Measurements from ENCODE around the gene ZFP36L1.

The ZFP36L1 gene

GRCh38 chr14:68757618-68758081, 35.2 kb downstream of the ZFP36L1 start:
- Histone ChIP-seq H3K27ac (no peak overlapping the region), H3K27me3 (replicated peaks) (no peaks in the 10 kb centered on the region), H3K4me3 (ENCODE audit: low read depth, low read length) (no peak overlapping the region), H3K36me3 (replicated peaks) (no peaks in the 10 kb centered on the region)
- in situ Hi-C loops (cut with HindIII; ENCODE audit: low pct_ligation_motif_present, low sequenced_read_pairs): no loop called here
- DNase-seq: no peak
- no peak for TF ChIP-seq CTCF (IDR thresholded peaks at IDR 0.05; ENCODE audit: low read depth, low read length, missing control alignments)

- Histone ChIP-seq H3K27me3 (replicated peaks) (no peaks in the 10 kb centered on the region), H3K27ac (no peak overlapping the region), H3K36me3 (replicated peaks) (no peaks in the 10 kb centered on the region), H3K4me3 (ENCODE audit: low read depth, low read length) (no peak overlapping the region)
- DNase-seq: no peak
- TF ChIP-seq CTCF (IDR thresholded peaks at IDR 0.05; ENCODE audit: low read depth, low read length, missing control alignments): no peak
- in situ Hi-C loops (cut with HindIII; ENCODE audit: low pct_ligation_motif_present, low sequenced_read_pairs): no loop called here
Observed at GRCh38 chr14:68756734-68757133, 36.1 kb downstream of the ZFP36L1 start.

- Histone ChIP-seq H3K36me3 (replicated peaks) (no peaks in the 10 kb centered on the region), H3K27ac (no peak overlapping the region), H3K27me3 (replicated peaks) (no peaks in the 10 kb centered on the region), H3K4me3 (ENCODE audit: low read depth, low read length) (no peak overlapping the region)
- no peak for TF ChIP-seq CTCF (IDR thresholded peaks at IDR 0.05; ENCODE audit: low read depth, low read length, missing control alignments)
- no peak for DNase-seq
- in situ Hi-C loops (cut with HindIII; ENCODE audit: low pct_ligation_motif_present, low sequenced_read_pairs): no loop called here
Observed at GRCh38 chr14:68756000-68756481, 36.8 kb downstream of the ZFP36L1 start.

GRCh38 chr14:68755016-68755353, 37.9 kb downstream of the ZFP36L1 start:
- no peaks in the 10 kb centered on the region for H3K36me3 ChIP-seq (replicated peaks)
- H3K27ac ChIP-seq: no peak overlapping the region
- in situ Hi-C loops (cut with HindIII; ENCODE audit: low pct_ligation_motif_present, low sequenced_read_pairs): no loop called here
- no peak for DNase-seq
- TF ChIP-seq CTCF (IDR thresholded peaks at IDR 0.05; ENCODE audit: low read depth, low read length, missing control alignments): no peak
- no peak overlapping the region for H3K4me3 ChIP-seq (ENCODE audit: low read depth, low read length)
- no peaks in the 10 kb centered on the region for H3K27me3 ChIP-seq (replicated peaks)

GRCh38 chr14:68753690-68754089, 39.2 kb downstream of the ZFP36L1 start:
- no peak for TF ChIP-seq CTCF (IDR thresholded peaks at IDR 0.05; ENCODE audit: low read depth, low read length, missing control alignments)
- no peak overlapping the region for H3K4me3 ChIP-seq (ENCODE audit: low read depth, low read length)
- H3K36me3 ChIP-seq (replicated peaks): no peaks in the 10 kb centered on the region
- H3K27ac ChIP-seq: no peak overlapping the region
- in situ Hi-C loops (cut with HindIII; ENCODE audit: low pct_ligation_motif_present, low sequenced_read_pairs): no loop called here
- H3K27me3 ChIP-seq (replicated peaks): no peaks in the 10 kb centered on the region
- DNase-seq: no peak

GRCh38 chr14:68752271-68753006, 40.4 kb downstream of the ZFP36L1 start:
- Histone ChIP-seq H3K27me3 (replicated peaks) (no peaks in the 10 kb centered on the region), H3K27ac (no peak overlapping the region), H3K36me3 (replicated peaks) (no peaks in the 10 kb centered on the region), H3K4me3 (ENCODE audit: low read depth, low read length) (no peak overlapping the region)
- TF ChIP-seq CTCF (IDR thresholded peaks at IDR 0.05; ENCODE audit: low read depth, low read length, missing control alignments): no peak
- in situ Hi-C loops (cut with HindIII; ENCODE audit: low pct_ligation_motif_present, low sequenced_read_pairs): no loop called here
- DNase-seq: no peak

Measured in brain microvascular endothelial cell (primary cell).